Measurements from ENCODE around the gene HPCA.
A peak's percentile ranks its signal among the peaks of the same experiment; 100 is the strongest.
"Not testable (repeated sequence)": the region's sequence is repeated elsewhere in the genome, so short reads cannot be mapped to it uniquely, and the experiment has no call there.

HPCA gene

DNA sequence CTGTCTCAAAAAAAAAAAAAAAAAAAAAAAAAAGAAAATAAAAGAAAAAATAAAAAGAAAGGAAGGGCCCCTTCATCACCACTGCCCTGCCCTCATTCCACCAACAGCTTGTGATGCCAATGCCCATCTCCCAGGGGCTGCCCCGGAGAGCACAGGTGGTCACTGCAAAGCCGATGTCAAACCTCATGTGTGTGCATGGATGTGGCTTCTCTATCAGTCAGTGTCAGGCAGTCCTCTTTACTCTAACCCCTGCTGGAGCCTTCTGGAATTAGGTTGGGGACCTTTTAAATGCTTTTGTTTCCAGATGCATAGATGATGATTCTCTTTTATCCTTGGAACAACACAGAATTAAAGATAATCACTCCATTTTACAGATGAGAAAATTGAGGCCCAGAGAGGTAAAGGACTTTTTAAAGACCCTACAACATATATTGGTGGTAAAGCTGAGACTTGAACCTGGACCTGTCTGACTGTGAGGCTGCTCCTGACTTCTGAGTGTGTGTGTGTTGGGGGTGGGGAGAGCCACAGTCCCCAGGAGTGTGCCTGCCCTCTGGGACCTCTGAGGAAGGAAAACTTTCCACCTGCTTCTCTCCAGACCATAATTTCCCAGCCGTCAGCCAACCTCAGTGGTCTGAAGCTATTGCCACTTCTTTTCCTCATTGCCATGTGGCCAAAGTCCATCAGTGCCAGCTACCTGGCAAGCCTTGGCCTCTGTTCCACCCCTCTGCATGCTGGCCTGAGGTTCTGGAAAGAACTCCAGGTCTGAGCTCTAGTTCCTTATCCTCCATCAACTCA lies 17.9 kb downstream of the HPCA start:
- no peak for DNase-seq (ENCODE audit: low spot score)

DNA sequence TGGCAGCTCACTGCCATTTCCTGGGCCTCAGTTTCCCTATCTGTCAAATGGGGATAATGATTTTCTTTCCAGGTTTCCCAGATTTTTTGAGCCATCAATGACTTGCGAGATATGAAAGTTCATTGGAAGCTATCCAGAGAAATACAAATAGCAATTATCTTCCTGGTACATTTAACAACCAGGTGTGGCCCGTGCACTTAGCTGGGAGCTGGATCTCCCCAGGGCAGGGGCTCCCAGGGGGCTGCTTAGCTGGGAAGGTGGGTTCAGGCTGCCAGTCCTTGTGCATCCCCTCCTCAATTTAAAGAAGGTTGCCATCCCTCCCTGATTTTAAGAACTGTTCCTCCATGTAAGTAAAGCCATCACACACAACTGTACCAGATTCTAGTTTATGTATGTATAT lies 18.5 kb downstream of the HPCA start:
- DNase-seq (ENCODE audit: low spot score) = no peak

DNA sequence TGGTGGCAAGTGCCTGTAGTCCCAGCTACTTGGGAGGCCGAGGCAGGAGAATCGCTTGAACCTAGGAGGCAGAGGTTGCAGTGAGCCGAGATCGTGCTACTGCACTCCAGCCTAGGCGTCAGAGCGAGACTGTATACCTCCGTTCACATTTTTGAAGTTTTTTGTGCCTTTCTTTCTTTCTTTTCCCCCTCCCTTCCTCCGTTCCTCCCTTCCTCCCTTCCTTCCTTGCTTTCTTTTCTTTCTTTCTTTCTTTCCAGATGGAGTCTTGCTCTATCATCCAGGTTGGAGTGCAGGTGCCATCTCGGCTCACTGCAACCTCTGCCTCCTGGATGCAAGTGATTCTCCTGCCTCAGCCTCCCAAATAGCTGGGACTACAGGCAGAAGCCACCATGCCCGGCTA lies 19.3 kb downstream of the HPCA start:
- DNase-seq (ENCODE audit: low spot score) = not testable (repeated sequence)

DNA sequence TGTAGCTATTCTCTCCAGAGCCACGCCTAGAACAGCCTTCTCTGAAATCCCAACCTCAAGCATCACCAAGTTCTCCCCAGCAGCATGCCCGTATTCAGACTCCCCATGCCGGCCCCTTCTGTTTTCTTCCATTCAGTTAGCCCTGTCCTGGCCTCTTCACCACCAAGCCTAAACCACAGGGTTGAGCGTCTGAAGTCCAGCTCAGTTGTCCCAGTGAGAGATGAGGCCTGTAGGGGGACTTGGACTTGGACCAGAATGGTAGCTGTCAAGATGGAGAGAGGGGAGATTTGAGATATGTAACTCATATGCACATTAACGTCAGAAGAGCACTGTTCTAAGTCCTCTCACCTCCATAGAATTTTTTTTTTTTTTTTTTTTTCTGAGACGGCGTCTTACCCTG lies 20.4 kb downstream of the HPCA start:
- no peak for DNase-seq (ENCODE audit: low spot score)

DNA sequence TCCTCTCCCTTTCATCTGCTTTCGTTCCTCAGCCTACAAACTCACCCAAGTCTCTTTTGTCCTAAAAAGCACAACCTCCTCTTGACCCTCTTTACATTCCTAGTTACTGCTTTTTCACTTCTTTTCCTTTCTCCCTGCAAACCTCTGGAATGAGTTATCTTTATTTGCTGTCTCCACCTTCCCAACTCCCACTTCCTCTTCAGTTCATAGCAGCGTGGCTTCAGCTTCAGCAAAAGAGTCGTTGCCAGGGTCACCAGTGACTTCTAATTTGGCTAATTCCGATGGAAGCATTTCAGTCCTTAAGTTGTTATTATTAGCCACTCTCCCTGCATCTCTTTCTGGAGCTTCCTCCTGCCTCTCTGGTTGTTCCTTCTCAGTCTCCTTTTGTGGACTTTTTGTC lies 21.1 kb downstream of the HPCA start:
- no peak for DNase-seq (ENCODE audit: low spot score)

DNA sequence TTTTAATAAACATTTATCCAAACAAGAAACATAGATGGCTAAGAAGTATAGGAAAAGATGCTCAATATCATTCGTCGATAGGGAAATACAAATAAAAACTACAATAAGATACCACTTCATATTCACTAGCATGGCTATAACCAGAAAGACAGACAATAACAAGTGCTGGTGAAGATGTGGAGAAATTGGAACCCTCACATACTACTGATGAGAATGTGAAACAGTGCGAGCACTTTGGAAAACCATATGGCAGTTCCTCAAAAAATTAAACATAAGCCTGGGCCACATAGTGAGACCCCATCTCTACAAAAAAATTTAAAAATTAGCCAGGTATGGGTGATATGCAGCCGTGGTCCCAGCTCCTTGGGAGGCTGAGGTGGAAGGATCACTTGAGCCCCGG lies 24.0 kb downstream of the HPCA start:
- DNase-seq (ENCODE audit: low spot score) = no peak

DNA sequence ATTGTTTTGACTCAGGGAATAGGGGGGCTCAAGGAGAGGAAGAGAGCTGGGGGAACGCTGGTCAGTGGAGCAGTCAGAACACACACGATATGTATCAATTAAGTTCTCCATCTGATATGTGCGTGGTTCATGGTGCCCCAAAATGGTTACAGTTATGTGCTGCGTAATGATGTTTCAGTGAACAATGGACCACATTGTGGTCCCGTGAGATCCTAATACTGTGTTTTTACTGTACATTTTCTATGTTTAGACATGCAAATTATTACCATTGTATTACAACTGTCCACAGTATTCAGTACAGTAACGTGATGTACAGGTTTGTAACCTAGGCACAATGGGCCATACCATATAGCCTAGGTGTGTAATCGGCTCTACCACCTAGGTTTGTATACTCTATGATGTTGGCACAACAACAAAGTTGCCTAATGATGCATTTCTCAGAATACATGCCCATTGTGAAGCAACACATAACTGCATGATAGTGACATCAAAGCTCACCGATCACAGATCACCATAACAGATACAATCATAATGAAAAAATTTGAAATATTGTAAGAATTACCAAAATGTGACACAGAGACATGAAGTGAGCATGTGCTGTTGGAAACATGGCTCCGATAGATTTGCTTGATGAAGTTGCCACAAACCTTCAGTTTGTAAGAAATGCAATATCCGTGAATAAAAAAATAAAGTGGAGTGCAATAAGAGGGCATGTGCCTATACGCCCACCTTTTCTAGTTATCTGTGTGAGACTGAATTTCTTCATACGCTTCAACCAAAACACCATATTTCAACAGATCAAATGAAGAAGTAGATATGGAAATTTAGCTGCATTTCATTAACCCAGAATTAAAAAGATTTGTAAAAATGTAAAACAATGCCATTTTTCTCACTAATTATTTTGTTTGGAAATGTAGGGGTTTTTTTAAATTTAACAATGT lies 29.7 kb downstream of the HPCA start:
- DNase-seq (ENCODE audit: low spot score) = no peak

DNA sequence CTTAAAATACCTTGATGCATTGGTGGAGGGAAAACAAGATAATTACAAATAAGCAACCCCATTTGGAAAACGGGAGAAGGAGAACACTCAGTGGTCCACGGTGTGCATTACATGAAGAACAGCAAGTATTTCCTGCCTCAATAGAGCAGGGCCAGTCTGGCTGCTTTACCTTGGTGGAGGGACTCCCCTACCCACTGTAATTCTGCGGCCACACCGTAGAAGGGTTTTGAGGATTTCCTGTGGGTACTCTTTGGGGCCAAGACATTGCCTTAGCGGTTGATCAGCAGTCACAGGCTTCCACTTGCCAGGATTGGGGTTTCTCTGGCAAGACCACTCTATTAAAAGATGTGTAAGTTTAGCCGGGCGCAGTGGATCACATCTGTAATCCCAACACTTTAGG lies 31.2 kb downstream of the HPCA start:
- no peak for DNase-seq (ENCODE audit: low spot score)

DNA sequence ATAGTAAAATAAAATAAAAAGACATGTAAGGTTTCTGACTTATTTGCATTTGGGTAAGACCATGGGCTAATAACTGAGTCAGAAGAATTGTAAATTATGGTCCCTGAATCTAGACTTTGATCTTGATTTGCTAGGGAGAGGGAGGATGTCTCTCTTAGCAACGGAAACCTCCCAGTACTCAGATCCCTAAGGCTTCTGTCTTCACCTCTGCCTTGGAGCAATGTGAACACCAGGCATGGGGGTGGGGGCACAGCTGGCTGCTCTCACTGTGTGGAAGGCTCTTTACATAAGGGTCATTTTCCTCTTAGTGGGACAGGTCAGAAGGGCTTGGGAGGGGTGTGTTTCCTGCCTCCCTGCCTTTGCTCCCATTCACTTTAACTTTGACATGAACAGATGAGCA lies 31.9 kb downstream of the HPCA start:
- DNase-seq (ENCODE audit: low spot score) = no peak

DNA sequence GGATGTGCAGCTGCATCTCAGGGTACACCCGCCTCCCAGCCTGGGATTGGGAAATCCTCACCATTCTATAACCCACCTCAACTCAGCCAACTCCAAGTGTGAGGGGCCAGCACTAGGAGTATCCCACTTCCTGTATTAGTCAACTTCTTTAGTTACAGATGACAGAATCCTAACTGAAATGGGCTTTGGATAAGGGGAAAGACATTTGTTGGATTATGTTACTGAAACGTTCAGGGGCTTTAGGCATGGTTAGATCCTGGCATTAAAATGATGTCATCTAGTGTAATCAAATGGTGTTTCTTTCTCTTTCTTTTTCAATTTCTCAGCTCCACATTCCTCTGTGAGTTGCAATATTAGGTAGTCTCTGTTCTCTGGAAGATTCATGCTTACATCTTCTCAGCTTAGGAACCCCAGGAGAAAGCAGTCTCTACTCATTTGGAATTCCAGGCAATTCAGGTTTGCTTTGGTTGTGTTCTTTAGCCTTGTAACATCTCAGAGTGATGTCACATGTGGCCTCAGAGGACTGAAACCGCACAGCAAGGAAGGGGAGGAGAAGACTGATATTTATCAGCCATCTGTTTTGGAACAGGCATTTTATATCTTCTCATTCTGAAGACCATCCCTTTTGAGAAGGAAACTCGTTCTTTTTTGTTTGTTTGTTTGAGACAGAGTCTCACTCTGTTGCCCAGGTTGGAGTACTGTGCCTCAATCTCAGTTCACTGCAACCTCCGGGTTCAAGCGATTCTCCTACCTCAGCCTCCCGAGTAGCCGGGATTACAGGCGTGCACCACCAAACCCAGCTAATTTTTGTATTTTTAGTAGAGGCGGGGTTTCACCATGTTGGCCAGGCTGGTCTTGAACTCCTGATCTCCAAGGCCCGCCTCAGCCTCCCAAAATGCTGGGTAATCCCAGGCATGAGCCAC lies 33.8 kb downstream of the HPCA start:
- DNase-seq (ENCODE audit: low spot score) = no peak

DNA sequence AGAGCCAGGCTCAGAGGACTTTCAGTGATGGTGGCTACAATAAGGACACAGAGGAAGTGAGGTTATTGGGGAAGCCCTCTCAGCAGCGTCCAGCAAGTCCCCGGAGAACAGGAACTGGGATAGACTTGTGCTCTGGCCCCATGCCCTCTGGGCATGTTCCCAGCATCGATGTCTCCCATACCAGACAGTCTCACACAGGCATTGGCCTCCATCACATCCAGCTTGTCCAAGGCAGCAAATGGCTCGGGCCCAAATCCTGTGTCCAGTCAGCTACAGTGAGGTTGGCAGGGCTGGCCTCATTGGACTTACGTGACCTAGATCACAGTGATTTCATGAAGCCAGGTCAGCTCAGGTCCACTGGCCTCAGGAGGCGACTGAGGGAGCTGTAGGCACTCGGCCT lies 34.5 kb downstream of the HPCA start:
- peak; percentile 29 for DNase-seq (ENCODE audit: low spot score)

DNA sequence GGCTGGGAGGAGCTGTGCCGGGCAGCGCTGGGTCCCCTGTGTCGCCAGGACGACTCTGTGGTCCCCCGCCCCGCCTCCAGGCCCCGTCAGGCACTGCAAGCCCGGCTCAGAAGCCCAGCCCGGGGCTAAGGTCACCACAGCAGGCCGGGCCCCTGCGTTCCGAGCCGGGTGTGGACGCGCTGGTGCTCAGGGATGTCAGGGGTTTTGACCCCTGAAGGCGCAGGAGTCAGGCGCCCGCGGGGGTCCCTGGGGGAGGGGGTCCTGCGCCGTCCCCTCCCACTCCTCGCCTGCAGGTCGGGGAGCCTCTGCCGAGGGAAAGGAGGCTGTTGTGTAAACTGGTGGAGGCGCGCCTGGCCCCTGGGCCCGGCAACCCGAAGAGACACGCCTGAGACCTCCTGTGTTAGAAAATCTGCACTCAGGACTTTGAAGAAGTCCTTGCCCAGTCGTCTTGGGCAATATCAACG lies 38.6 kb downstream of the HPCA start:
- no peak for DNase-seq (ENCODE audit: low spot score)

DNA sequence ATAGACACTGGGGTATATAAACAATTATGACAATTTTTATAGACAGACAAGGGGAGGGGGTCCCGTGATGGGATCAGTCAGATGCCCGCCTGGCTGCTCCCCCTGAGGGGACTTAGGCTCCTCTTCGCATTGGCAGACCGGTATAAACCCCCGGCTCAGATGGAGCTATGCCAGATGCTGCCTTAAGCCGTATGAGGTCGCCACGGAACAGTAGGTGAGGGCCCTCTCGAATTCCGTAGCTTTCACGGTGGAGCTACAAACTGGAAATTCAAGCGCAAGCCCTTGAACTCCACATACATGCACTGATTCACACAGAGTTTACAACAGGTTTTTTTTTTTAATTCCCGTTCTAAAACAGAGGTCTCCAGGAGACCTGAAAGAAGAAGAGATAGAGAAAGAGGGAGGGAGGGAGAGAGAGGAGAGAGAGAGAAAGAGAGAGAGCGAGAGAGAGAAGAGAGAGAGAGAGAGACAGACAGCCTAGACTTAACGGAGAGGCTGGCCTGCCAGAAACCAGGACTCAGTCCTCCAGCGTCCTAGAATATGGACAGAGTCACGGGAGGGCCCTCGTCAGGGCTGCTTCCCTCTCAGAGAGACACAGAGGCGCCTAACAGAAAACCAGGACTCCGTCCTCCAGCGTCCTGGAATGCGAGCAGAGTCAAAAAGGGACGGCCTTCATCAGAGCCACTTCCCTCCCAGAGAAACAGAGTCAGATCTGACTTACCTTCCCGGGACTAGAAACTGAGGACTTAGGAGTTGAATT lies 39.3 kb downstream of the HPCA start:
- DNase-seq (ENCODE audit: low spot score) = no peak

DNA sequence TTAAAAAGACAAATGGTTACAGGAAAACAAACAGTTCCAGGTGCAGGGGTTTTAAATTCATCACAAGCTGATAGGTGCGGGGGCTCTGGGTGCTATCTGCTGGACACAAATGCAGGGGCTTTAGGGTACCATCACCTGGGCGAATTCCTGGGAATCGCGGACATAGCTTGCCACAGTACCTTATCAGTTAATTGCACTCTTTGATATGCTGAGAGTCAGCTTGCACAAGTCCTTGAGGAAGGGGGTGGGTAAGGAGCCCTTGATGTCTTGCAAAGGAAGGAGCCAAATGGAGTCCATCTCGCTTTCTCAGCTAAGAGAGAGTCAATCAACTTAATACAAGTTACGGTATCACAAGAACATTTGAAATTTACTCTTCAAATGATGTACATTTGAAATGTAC lies 40.3 kb downstream of the HPCA start:
- DNase-seq (ENCODE audit: low spot score) = no peak

DNA sequence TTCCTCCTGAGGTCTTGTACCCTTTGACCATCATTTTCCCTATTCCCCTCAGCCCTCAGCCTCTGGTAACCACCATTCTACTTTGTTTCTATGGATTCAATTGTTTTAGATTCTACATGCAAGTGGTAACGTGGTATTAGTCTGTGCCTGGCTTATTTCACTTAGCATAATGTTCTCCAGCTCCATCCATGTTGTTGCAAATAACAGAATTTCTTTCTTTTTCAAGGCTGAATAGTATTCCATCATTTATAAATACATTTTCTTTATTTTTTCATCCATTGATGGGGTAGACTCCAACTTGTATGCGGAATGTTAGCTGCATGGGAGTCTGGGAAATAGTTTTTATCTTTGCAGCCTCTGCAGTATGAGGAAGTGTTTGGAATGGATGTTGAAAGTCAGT lies 41.1 kb downstream of the HPCA start:
- no peak for DNase-seq (ENCODE audit: low spot score)

DNA sequence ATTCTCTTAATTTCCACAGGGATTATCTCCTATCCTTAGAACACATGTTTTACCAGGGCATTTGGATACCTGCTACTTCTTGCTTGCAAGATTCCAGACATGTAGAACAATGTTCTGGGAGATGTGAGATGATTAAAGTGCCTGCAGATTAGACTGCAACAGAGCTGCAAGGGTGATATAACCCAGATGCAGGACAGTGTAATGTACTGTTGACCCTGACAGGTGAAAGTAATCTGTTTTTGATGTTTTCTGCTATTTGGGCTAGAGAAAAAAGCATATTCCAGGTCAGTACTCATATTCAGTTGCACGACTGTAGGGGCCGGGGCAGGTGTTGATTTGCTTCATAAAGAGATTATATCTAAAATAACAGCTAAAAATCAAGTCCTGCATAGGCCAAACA lies 42.0 kb downstream of the HPCA start:
- DNase-seq (ENCODE audit: low spot score) = no peak

DNA sequence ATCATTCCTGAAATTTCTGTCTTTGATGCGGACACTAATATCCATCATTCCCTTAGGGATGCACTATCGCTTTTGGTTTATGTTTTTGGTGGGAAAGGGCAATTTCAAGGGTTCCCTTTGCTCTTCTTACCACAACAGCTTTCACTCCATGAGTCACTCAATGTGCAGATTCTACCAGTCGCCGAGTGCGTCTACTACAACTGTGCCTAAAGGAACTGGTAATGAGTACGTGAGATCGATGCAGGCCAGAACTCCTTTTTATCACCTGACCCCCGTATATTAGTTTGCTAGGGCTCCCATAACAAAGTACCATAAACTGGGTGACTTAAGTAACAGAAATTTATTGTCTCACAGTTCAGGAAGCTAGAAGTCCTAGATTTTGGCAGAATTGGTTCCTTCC lies 42.4 kb downstream of the HPCA start:
- no peak for DNase-seq (ENCODE audit: low spot score)

DNA sequence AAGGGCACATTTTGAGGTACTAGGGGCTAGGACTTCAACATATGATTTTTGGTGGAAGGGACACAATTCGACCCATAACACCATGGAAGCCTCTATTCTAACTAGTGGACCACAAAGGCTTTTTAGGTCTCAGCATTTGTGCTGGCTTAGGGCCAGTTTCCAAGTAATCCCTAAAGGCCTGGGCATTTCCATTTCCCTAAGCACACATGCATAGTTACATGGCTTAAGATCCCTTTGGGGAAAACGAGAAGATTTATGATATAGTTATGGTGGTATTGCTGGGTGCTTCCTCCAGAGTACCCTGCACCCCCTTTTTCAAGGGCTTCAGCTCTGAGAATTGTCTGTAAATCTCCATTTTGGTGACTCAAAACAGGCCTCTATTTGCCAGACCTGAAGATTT lies 43.1 kb downstream of the HPCA start:
- no peak for DNase-seq (ENCODE audit: low spot score)

DNA sequence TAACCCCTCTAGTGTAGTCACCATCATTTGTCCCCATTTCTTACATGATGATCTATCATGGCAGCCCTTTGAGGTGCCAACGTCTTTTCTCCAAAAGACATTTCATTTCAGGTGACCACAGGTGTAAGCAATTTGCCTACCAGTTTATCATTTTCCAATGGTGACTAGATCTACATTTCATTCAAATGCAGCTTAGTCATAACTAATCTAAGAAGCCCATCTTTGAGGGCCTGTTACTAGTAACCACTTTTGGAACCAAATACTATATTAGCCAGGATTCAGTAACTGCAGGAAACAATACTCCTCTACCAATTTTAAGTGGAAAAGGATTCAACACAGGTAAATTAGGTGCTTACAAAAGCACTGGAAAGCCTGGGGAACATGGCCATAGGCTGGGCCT lies 45.5 kb downstream of the HPCA start:
- no peak for DNase-seq (ENCODE audit: low spot score)

DNA sequence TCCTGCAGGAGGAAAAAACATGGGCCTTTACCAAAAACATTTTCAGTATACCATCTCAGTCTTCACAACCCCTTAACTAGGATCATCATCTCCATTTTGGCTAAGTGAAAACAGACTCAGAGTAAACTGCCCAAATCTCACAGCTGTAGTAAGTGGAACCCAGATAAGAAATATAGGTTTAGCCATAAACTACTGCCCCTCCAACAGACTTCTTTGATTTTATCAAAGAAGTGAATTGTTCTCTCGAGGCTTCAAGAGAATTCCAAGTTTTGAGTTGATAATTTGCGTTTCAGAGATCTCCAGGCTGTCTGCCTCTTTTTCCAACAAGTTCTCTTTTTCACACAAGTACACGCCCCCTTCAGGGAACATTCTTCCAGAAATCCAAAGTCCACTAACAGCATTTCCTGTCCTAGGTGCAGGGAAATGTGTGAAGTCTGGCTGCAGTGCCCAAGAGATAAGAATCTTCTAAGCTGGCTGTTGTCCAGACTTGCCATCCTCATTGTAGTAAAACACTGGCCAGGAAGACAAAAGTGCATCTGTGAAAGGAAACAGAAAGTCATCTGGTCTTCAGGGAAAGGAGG lies 47.5 kb downstream of the HPCA start:
- peak; percentile 20 for DNase-seq (ENCODE audit: low spot score)

DNA sequence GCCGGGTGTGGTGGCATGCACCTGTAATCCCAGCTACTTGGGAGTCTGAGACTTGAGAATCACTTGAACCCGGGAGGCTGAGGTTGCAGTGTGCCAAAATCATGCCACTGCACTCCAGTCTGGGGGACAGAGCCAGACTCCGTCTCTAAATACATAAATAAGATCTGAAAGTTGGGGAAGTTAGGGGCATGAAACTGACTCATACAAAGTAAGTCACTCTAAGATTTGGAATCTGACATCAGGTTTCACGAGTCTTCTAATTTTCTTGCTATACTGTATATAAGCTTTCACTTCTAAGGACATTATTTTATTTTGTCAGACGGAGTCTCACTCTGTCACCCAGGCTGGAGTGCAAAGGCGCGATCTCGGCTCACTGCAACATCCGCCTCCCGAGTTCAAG lies 48.2 kb downstream of the HPCA start:
- no peak for DNase-seq (ENCODE audit: low spot score)
